CD4-positive, alpha-beta T cell (primary cell): ENCODE measurements around the gene XPR1. TPM values are rescaled to one million over a fixed set of nuclear protein-coding genes. Genes with fewer than 3 reads are reported as not detected.
A peak's percentile ranks its signal among the peaks of the same experiment; 100 is the strongest.

Experiments used
- ATAC-seq: fragments of 200-7000 bp; cut with Tn5 transposase; one replicate; pipeline ENCODE4 v1.10.0; 2022; ENCODE audit warnings: mild to moderate bottlenecking; ENCODE audit not compliant: poor library complexity
- CTCF ChIA-PET: fragments of 350-600 bp; sonication (Branson Sonifier 250); formaldehyde crosslinking; loops from one replicate; lab custom pipeline; 2021; ENCODE audit warnings: antibody characterized with exemption, inconsistent platforms; lab: Charles Lee
- POLR2A ChIA-PET: fragments of 350-600 bp; sonication (Branson Sonifier 250); formaldehyde crosslinking; loops from one replicate; lab custom pipeline; 2021; ENCODE audit warnings: antibody characterized with exemption, inconsistent platforms; lab: Charles Lee
- DNase-seq, 14 experiments: peaks; one replicate each; pipeline ENCODE4 v3.0.0-alpha.2; 2013 to 2020; ENCODE audit warnings: mixed read lengths in 2 of 14
- H3K27ac ChIP-seq, 2 donors: one replicate each; pipeline versions ENCODE4 v1.5.1 to v1.7.0; 2013; ENCODE audit warnings: low read length in 2 of 2, low read depth in 1 of 2, mild to moderate bottlenecking in 1 of 2
- H3K27me3 ChIP-seq, 2 experiments: 1 replicate in 1 of 2; 2 replicates in 1 of 2; pipeline versions ENCODE4 v1.6.1 to v1.7.0; 2013; ENCODE audit warnings: low read length in 2 of 2, control low read depth in 1 of 2, mild to moderate bottlenecking in 1 of 2, moderate library complexity in 1 of 2; ENCODE audit not compliant: insufficient read depth in 2 of 2, control insufficient read depth in 1 of 2
- H3K36me3 ChIP-seq: one replicate; pipeline ENCODE4 v1.6.1; 2013; ENCODE audit warnings: low read length, control low read depth; ENCODE audit not compliant: insufficient read depth
- H3K4me1 ChIP-seq: one replicate; pipeline ENCODE4 v1.6.1; 2013; ENCODE audit warnings: low read length, control low read depth; ENCODE audit not compliant: insufficient read depth
- H3K4me3 ChIP-seq: one replicate; pipeline ENCODE4 v1.5.1; 2013; ENCODE audit warnings: mild to moderate bottlenecking, low read length, moderate library complexity
- H3K9me3 ChIP-seq, 2 experiments: 1 replicate in 1 of 2; 2 replicates in 1 of 2; pipeline versions ENCODE4 v1.6.1 to v1.7.0; 2013; ENCODE audit warnings: low read length in 2 of 2, mild to moderate bottlenecking in 2 of 2, control low read depth in 1 of 2, moderate library complexity in 1 of 2; ENCODE audit not compliant: control insufficient read depth in 1 of 2, insufficient read depth in 1 of 2
- H3K27ac Mint-ChIP-seq: one replicate; pipeline ENCODE4 v1.8.0; 2020; ENCODE audit warnings: mixed read lengths
- H3K27me3 Mint-ChIP-seq: one replicate; pipeline ENCODE4 v1.8.0; 2021; ENCODE audit warnings: mixed read lengths
- H3K36me3 Mint-ChIP-seq: one replicate; pipeline ENCODE4 v1.8.0; 2021; ENCODE audit warnings: low read depth, mixed read lengths
- H3K4me1 Mint-ChIP-seq: one replicate; pipeline ENCODE4 v1.8.0; 2021; ENCODE audit warnings: low read depth, mixed read lengths
- H3K4me3 Mint-ChIP-seq: one replicate; pipeline ENCODE4 v1.8.0; 2020; ENCODE audit warnings: mild to moderate bottlenecking, mixed read lengths
- H3K9me3 Mint-ChIP-seq: one replicate; pipeline ENCODE4 v1.8.0; 2020; ENCODE audit warnings: mixed read lengths
- CTCF ChIP-seq: fragments of 200-600 bp; IDR thresholded peaks from one replicate; pipeline ENCODE4 v1.8.0; 2022; ENCODE audit warnings: antibody characterized with exemption, mild to moderate bottlenecking
- intact Hi-C, 2 experiments: fragments of 100-400 bp; cut with DNase I in 1 of 2; cut with micrococcal nuclease in 1 of 2; formaldehyde crosslinking; loops; one replicate each; pipeline versions ENCODE4 v1.15.1 to v1.9.0; 2023 to 2025; cut with DNase I, micrococcal nuclease
- total RNA-seq, 174 experiments: library from RNA in 2 of 174; stranded (reverse) in 2 of 174; gene quantifications; one replicate each; pipeline ENCODE4 v1.2.3 and lab custom pipeline; 2021 to 2026

Gene XPR1
- total RNA-seq, 2 experiments from 2014 or later, result 13.7 TPM

DNA sequence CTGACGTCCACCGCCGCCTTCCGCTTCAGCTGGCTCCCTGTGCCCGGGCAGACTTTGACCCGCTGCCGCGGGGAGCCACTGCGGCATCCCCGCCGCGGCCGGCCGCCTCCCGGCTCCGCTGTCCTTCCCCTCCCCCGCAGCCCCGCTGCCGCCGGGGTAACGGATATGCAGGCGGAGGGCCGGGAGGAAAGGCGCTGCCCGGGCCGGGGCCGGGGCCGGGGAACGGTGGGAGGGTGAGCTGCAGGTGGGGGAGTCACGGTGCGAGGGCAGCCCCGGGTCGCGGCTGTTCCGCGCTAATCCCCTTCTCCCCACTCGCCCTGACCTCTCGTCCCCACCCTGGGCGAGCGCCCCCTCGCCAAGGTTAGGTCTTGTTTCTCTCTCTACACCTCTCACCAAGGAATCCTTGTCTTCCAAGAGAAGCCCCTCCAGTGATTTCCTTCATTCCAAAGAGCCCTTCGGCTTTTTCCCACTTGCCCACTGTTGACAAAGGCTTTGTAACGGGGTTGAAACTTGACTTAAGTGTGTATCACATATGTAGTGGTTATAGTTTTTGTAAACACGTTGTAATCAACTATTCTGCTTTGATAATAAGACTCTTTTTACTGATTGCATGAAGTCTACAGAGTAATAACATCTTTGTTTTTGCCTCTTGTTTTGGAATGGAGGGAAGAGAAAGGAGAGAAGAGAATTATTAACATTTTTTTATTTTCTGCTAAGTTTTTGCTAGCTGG is 669 bp downstream of the XPR1 start:
- Mint-ChIP-seq H3K27ac (no peak overlapping the region), H3K4me1 (peaks cover 17% of the 10 kb centered on the region), H3K9me3 (no peaks in the 10 kb centered on the region), H3K4me3 (peak overlapping the region; percentile 91), H3K27me3 (no peaks in the 10 kb centered on the region), H3K36me3 (peaks cover 6% of the 10 kb centered on the region)
- H3K27me3 ChIP-seq, result no peaks in the 10 kb centered on the region
- H3K36me3 ChIP-seq, result no peaks in the 10 kb centered on the region
- intact Hi-C loops, result loop anchor here (5.0 to 10.0 kb wide), 14 partner anchors 130 to 1952 kb away; partner anchors contain the start of genes ACBD6 (in 2 of the 2), CEP350 (in 1 of the 2), FAM20B (in 1 of the 2) and IER5 (in 1 of the 2)
- peak overlapping the region; percentile 89 for H3K4me3 ChIP-seq
- H3K9me3 ChIP-seq, result no peaks in the 10 kb centered on the region
- H3K4me1 ChIP-seq, result peaks cover 7% of the 10 kb centered on the region
- POLR2A ChIA-PET, result interaction anchor here (0.6 to 1.8 kb wide), 3 partner anchors 127 to 233 kb away, joined by 3 to 14 read pairs (median 3); partner anchors contain the start of gene ACBD6
- ATAC-seq, result peak; percentile 23
- peak overlapping the region; percentile 81 to 94 for H3K27ac ChIP-seq
- DNase-seq, result peak in 12 of 14 experiments; percentile 31 to 74 (median 51)
- TF ChIP-seq CTCF, result peak; percentile 2
- CTCF ChIA-PET, result interaction anchor here (0.6 to 1.7 kb wide), 5 partner anchors 9 to 473 kb away, joined by 3 to 10 read pairs (median 3); no protein-coding TSS in a partner anchor

DNA sequence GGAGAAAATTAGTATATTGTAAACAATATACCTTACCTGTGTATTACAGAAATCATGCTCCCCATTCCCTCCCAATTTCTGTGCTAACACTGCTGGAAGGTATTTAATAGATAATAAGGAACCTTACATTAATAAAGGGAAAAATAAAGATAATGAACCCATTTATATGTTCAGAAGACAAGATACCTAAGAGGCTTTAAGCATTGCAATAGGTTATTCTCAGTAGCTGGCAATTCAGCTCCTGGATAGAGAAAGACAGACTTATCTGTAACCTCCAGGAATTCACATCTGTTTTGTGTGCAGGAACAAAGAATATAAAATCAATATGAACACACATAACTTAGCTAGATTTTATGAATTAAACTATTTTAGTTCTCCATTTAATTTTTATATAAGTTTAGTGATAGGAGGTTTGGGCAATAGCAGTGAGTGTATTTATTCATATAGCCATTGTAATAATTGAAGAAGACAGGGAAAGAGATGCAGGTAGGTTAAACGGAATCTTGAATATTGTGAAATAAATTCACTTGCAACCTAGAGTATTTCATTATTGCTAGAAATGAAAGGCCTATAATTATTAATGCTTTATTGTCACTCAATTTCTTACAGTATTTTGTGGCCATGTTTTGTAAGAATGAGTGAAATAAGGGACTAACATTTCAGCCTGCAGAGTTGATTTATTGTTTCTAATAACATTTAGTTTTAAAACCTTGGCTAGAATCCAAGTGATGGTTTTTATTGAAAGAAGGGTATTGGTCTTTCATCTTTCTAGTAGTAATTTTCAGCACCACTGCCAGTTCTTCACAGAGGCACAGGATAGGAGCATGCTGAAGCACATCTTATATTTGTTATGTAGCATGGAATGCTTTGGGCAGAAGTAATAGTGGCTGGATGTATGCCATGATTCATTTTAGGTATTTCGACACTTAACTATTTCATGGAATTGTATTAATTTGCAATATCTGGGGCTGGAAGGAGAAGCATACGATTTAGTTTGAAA is 1.5 kb downstream of the XPR1 start:
- H3K36me3 Mint-ChIP-seq, result peaks cover 6% of the 10 kb centered on the region
- Histone ChIP-seq H3K4me1 (peaks cover 7% of the 10 kb centered on the region), H3K36me3 (no peaks in the 10 kb centered on the region), H3K9me3 (no peaks in the 10 kb centered on the region), H3K27me3 (no peaks in the 10 kb centered on the region), H3K4me3 (peak overlapping the region; percentile 89), H3K27ac (peak overlapping the region in 1 of 2 donors; percentile 94)
- H3K9me3 Mint-ChIP-seq, result no peaks in the 10 kb centered on the region
- H3K4me3 Mint-ChIP-seq, result no peak overlapping the region
- ChIA-PET CTCF (interaction anchor here (0.6 to 0.9 kb wide), 2 partner anchors 9 to 26 kb away, joined by 3 read pairs; no protein-coding TSS in a partner anchor), POLR2A (no interaction called here)
- no peak for DNase-seq
- no peak overlapping the region for H3K27ac Mint-ChIP-seq
- ATAC-seq, result no peak
- no peak for TF ChIP-seq CTCF
- intact Hi-C loops, result loop anchor here (5.0 to 10.0 kb wide), 14 partner anchors 131 to 1951 kb away; partner anchors contain the start of genes ACBD6 (in 2 of the 2), CEP350 (in 1 of the 2), FAM20B (in 1 of the 2) and IER5 (in 1 of the 2)
- no peaks in the 10 kb centered on the region for H3K27me3 Mint-ChIP-seq
- peaks cover 17% of the 10 kb centered on the region for H3K4me1 Mint-ChIP-seq

GRCh38 chr1:180636138-180636537 is 4.3 kb downstream of the XPR1 start:
- peaks cover 6% of the 10 kb centered on the region for H3K4me1 ChIP-seq
- H3K9me3 Mint-ChIP-seq, result no peaks in the 10 kb centered on the region
- DNase-seq, result no peak
- H3K9me3 ChIP-seq, result no peaks in the 10 kb centered on the region
- ATAC-seq, result no peak
- no peak overlapping the region for H3K4me3 ChIP-seq
- no peaks in the 10 kb centered on the region for H3K27me3 Mint-ChIP-seq
- TF ChIP-seq CTCF, result no peak
- H3K4me1 Mint-ChIP-seq, result peaks cover 21% of the 10 kb centered on the region
- POLR2A ChIA-PET, result interaction anchor here (1.6 kb wide), 1 partner anchor 10 kb away, joined by 6 read pairs; no protein-coding TSS in a partner anchor
- H3K27ac ChIP-seq, result no peak overlapping the region
- intact Hi-C loops, result loop anchor here (10.0 kb wide), 5 partner anchors 319 to 1949 kb away; partner anchors contain the start of genes CEP350 (in 1 of the 2), RNASEL (in 1 of the 2) and TOR1AIP2 (in 1 of the 2)
- CTCF ChIA-PET, result interaction anchor here (0.7 kb wide), 1 partner anchor 39 kb away, joined by 4 read pairs; no protein-coding TSS in a partner anchor
- peaks cover 6% of the 10 kb centered on the region for H3K36me3 Mint-ChIP-seq
- no peaks in the 10 kb centered on the region for H3K36me3 ChIP-seq
- no peak overlapping the region for H3K27ac Mint-ChIP-seq
- no peak overlapping the region for H3K4me3 Mint-ChIP-seq
- H3K27me3 ChIP-seq, result no peaks in the 10 kb centered on the region
